ENCODE results near the gene CD244.
"Not testable (repeated sequence)": the region's sequence is repeated elsewhere in the genome, so short reads cannot be mapped to it uniquely, and the experiment has no call there.

The CD244 gene

GRCh38 chr1:160862203-160863060 lies at the start of gene CD244:
TSS of gene CD244 (minus strand) at chr1:160862887. CDS start at chr1:160862677, 210 bp downstream.
- DNase-seq: peak; percentile 64

GRCh38 chr1:160911925-160912324 lies 49.2 kb upstream of the CD244 start:
- no peak for DNase-seq

- DNase-seq: no peak
These were observed 48.8 kb upstream of the CD244 start for GRCh38 chr1:160911441-160911840.

GRCh38 chr1:160910170-160910750 lies 47.6 kb upstream of the CD244 start:
- no peak for DNase-seq

- no peak for DNase-seq
These were observed 45.3 kb upstream of the CD244 start for GRCh38 chr1:160907976-160908375.

- DNase-seq: no peak
These were observed 42.9 kb upstream of the CD244 start for GRCh38 chr1:160905617-160905989.

- no peak for DNase-seq
These were observed 42.3 kb upstream of the CD244 start for GRCh38 chr1:160904783-160905616.

GRCh38 chr1:160902251-160902650 lies 39.6 kb upstream of the CD244 start:
- DNase-seq: not testable (repeated sequence)

- no peak for DNase-seq
These were observed 39.1 kb upstream of the CD244 start for GRCh38 chr1:160901768-160902167.

- not testable (repeated sequence) for DNase-seq
These were observed 38.0 kb upstream of the CD244 start for GRCh38 chr1:160900683-160901082.

- not testable (repeated sequence) for DNase-seq
These were observed 31.9 kb upstream of the CD244 start for GRCh38 chr1:160894368-160895135.

- no peak for DNase-seq
These were observed 28.8 kb upstream of the CD244 start for GRCh38 chr1:160891474-160891873.

GRCh38 chr1:160888926-160889325 lies 26.2 kb upstream of the CD244 start:
- DNase-seq: no peak

GRCh38 chr1:160887071-160887470 lies 24.4 kb upstream of the CD244 start:
- DNase-seq: no peak

GRCh38 chr1:160885042-160885441 lies 22.4 kb upstream of the CD244 start, which contains the start of gene ITLN1:
TSS of gene ITLN1 (minus strand) at chr1:160885180. CDS start at chr1:160884877, 303 bp downstream.
- no peak for DNase-seq

GRCh38 chr1:160884579-160884978 lies 21.9 kb upstream of the CD244 start:
- no peak for DNase-seq

GRCh38 chr1:160883581-160884513 lies 21.2 kb upstream of the CD244 start:
- DNase-seq: no peak

- no peak for DNase-seq
These were observed 19.9 kb upstream of the CD244 start for GRCh38 chr1:160882582-160882981.

- not testable (repeated sequence) for DNase-seq
These were observed 18.6 kb upstream of the CD244 start for GRCh38 chr1:160881264-160881663.

- DNase-seq: no peak
These were observed 17.5 kb upstream of the CD244 start for GRCh38 chr1:160880216-160880615.

- DNase-seq: peak; percentile 40
These were observed 16.4 kb upstream of the CD244 start for GRCh38 chr1:160879056-160879455.
